ENCODE measurements around the gene PUSL1.

PUSL1 gene

GRCh38 chr1:1342061-1342562 is 33.7 kb downstream of the PUSL1 start:
- no peak for DNase-seq

GRCh38 chr1:1342584-1343115 is 34.3 kb downstream of the PUSL1 start:
- no peak for DNase-seq

- no peak for DNase-seq
Measured at GRCh38 chr1:1343811-1344421, 35.5 kb downstream of the PUSL1 start.

GRCh38 chr1:1344655-1345361 is 36.4 kb downstream of the PUSL1 start:
- DNase-seq = peak; percentile 57 to 66

GRCh38 chr1:1345384-1345783 is 37.0 kb downstream of the PUSL1 start:
- DNase-seq = no peak

GRCh38 chr1:1345860-1346500 is 37.6 kb downstream of the PUSL1 start:
- no peak for DNase-seq

GRCh38 chr1:1346501-1346890 is 38.1 kb downstream of the PUSL1 start:
- no peak for DNase-seq

GRCh38 chr1:1347026-1347595 is 38.7 kb downstream of the PUSL1 start:
- DNase-seq = no peak

- DNase-seq = no peak
Measured at GRCh38 chr1:1347663-1348419, 39.4 kb downstream of the PUSL1 start.

- DNase-seq = no peak
Measured at GRCh38 chr1:1348420-1349255, 40.2 kb downstream of the PUSL1 start.

- peak; percentile 66 to 73 for DNase-seq
Measured at GRCh38 chr1:1349256-1350012, 41.0 kb downstream of the PUSL1 start, which contains the start of gene DVL1. Gene DVL1 (minus strand): TSS chr1:1349418. CDS start chr1:1349065, 353 bp downstream.

- DNase-seq = no peak
Measured at GRCh38 chr1:1351511-1352427, 43.4 kb downstream of the PUSL1 start.

GRCh38 chr1:1352786-1353388 is 44.5 kb downstream of the PUSL1 start:
- no peak for DNase-seq

- DNase-seq = no peak
Measured at GRCh38 chr1:1353389-1354151, 45.2 kb downstream of the PUSL1 start.

- DNase-seq = peak in 1 of 2 donors; percentile 26
Measured at GRCh38 chr1:1354271-1355247, 46.2 kb downstream of the PUSL1 start.

GRCh38 chr1:1355416-1355815 is 47.0 kb downstream of the PUSL1 start:
- DNase-seq = no peak

GRCh38 chr1:1356166-1356795 is 47.9 kb downstream of the PUSL1 start:
- DNase-seq = no peak
